ENCODE results near the gene CCNB2.
A peak's percentile ranks its signal among the peaks of the same experiment; 100 is the strongest.
"Not testable (repeated sequence)": the region's sequence is repeated elsewhere in the genome, so short reads cannot be mapped to it uniquely, and the experiment has no call there.

CCNB2 gene

DNA sequence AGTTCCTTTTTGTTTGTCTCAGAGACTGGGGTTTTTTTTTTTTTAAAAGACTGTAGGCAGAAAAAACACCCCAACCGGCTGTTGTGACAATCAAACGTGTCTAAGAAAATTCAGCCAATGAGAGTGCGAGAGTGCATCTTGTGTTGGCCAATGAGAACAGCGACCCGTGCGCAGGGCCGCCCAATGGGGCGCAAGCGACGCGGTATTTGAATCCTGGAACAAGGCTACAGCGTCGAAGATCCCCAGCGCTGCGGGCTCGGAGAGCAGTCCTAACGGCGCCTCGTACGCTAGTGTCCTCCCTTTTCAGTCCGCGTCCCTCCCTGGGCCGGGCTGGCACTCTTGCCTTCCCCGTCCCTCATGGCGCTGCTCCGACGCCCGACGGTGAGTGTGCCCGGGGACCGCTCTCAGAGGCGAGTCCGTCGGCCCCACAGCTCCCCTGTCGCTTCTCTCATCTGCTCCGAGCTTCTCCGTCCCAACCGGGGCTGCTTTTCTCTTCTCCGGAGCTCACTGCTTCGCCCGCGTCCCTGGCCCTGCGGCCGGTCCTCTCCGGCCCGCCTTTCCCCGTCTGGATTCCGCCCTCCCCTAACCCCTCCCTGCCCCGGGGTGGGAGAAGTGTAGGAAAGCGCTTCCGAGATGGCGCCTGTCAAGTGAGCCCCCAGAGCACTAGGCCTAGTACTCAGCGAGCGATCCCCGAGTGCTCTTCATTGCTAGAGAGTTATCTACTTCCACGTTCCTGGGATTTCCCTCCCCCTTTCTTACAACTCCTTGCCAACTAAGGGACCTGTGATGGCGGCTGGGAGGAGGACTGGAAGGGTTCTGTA lies at the start of gene CCNB2:
CCNB2 (plus strand) TSS at position 235 of the 821 bp plus-strand sequence; CDS start at position 358, 123 bp downstream.
- peak within 1 kb of the TSS; percentile 37 for H3K27ac ChIP-seq
- DNase-seq (ENCODE audit: low read depth, low spot score) = peak; percentile 70

- H3K27ac ChIP-seq = no peak overlapping the region
- DNase-seq (ENCODE audit: low read depth, low spot score) = no peak
Measured at GRCh38 chr15:59059076-59059597, 45.8 kb upstream of the CCNB2 start.

GRCh38 chr15:59060348-59060747 lies 44.6 kb upstream of the CCNB2 start:
- H3K27ac ChIP-seq = no peak overlapping the region
- DNase-seq (ENCODE audit: low read depth, low spot score) = no peak

DNA sequence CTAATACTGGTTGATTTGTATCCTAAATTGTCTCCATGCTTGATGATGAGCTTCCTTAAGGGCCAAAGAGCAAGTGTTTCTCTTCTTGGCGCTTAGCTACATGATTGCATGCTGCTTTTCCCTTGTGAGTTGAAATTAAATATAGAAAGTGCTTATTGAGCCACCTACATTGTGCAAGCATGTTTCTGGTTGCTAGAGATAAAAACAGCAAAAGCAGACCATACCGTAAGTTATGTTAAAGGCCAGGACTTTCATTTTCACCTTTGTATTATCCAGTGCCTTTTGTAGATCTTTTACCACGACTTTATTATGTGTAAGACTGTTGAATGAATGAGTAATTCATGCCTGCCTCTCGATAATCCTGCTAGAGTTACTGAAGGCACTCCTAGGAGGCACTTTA lies 41.9 kb upstream of the CCNB2 start:
- H3K27ac ChIP-seq = no peak overlapping the region
- no peak for DNase-seq (ENCODE audit: low read depth, low spot score)

GRCh38 chr15:59069430-59069829 lies 35.5 kb upstream of the CCNB2 start:
- DNase-seq (ENCODE audit: low read depth, low spot score) = no peak
- H3K27ac ChIP-seq = no peak overlapping the region

GRCh38 chr15:59074607-59075006 lies 30.3 kb upstream of the CCNB2 start:
- no peak overlapping the region for H3K27ac ChIP-seq
- no peak for DNase-seq (ENCODE audit: low read depth, low spot score)

DNA sequence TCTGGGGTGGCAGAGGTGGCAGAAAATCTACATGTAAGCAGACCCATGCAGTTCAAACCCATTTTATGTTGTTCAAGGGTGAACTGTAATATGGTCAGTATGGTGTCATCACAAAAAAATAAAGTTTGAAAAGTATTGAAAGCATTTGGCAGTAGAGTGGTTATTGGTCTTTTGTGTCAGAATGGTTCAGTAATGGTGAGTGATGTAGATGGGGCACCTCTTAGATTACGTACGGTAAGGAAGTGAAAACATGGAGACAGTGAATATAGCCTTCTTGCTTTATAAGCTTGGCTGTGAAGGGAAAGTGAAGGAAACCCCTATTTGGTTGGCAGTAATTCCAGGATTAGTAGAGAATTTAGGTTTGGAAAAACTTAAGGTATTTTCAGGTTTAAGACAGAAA lies 17.2 kb upstream of the CCNB2 start:
- H3K27ac ChIP-seq = no peak overlapping the region

GRCh38 chr15:59094077-59094476 lies 10.9 kb upstream of the CCNB2 start:
- DNase-seq (ENCODE audit: low read depth, low spot score) = no peak
- no peak overlapping the region for H3K27ac ChIP-seq

More for the DNA sequence above, 17.2 kb upstream of the CCNB2 start:
- no peak for DNase-seq (ENCODE audit: low read depth, low spot score)

- no peak for DNase-seq (ENCODE audit: low read depth, low spot score)
- H3K27ac ChIP-seq = no peak overlapping the region
Measured at GRCh38 chr15:59096429-59096828, 8.5 kb upstream of the CCNB2 start.

- DNase-seq (ENCODE audit: low read depth, low spot score) = no peak
- H3K27ac ChIP-seq = no peak overlapping the region
Measured at GRCh38 chr15:59099162-59099685, 5.7 kb upstream of the CCNB2 start.

- no peak for DNase-seq (ENCODE audit: low read depth, low spot score)
- H3K27ac ChIP-seq = peak overlapping the region; percentile 37
Measured at GRCh38 chr15:59104602-59104911, 389 bp upstream of the CCNB2 start.

DNA sequence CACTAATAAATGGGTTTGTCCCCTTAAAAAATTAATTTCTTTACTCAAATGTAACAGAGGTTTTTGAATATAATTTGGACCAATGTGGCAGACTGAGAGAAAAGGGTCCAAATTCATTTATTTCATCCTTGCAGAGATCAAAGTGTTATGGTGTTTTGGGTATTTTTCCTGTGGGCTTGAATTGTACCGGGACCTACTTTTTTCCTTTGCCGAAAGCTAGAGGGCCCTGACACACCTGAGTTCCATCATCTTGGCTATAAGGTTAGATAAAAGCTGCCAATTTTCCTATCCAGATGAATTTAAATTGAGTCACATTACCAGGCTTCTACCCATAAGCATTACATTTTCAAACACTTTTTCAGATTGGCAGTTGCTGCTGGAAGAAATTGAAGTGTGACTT lies 908 bp downstream of the CCNB2 start:
- no peak overlapping the region for H3K27ac ChIP-seq
- DNase-seq (ENCODE audit: low read depth, low spot score) = no peak

DNA sequence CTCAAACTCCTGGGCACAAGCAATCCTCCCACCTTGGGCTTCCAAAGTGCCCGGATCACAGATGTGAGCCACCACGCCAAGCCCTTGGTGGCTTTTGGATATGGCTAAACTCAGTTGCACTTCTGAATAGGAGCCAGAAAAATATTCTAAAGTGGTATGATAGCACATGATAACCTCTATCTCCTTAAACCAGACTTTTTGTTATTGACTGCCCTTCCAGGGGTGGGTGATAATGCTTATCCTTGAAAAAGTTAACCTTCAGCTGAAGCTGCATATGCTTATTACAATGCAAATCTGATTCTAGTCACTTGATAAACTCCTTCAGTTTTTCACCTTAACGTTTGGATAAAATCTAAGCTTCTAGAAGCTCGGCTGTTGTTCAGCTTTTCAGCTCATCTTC lies 6.3 kb downstream of the CCNB2 start:
- no peak for DNase-seq (ENCODE audit: low read depth, low spot score)

GRCh38 chr15:59115047-59115446 lies 10.1 kb downstream of the CCNB2 start:
- no peak for DNase-seq (ENCODE audit: low read depth, low spot score)
- H3K27ac ChIP-seq = no peak overlapping the region

More for the DNA sequence above, 6.3 kb downstream of the CCNB2 start:
- H3K27ac ChIP-seq = no peak overlapping the region

- DNase-seq (ENCODE audit: low read depth, low spot score) = no peak
- no peak overlapping the region for H3K27ac ChIP-seq
Measured at GRCh38 chr15:59116141-59116540, 11.2 kb downstream of the CCNB2 start.

- H3K27ac ChIP-seq = no peak overlapping the region
- DNase-seq (ENCODE audit: low read depth, low spot score) = no peak
Measured at GRCh38 chr15:59116771-59117170, 11.8 kb downstream of the CCNB2 start.

GRCh38 chr15:59119625-59120024 lies 14.7 kb downstream of the CCNB2 start:
- no peak overlapping the region for H3K27ac ChIP-seq
- no peak for DNase-seq (ENCODE audit: low read depth, low spot score)

GRCh38 chr15:59120937-59121336 lies 16.0 kb downstream of the CCNB2 start:
- no peak overlapping the region for H3K27ac ChIP-seq
- DNase-seq (ENCODE audit: low read depth, low spot score) = no peak

GRCh38 chr15:59124261-59124660 lies 19.3 kb downstream of the CCNB2 start:
- H3K27ac ChIP-seq = no peak overlapping the region
- no peak for DNase-seq (ENCODE audit: low read depth, low spot score)

DNA sequence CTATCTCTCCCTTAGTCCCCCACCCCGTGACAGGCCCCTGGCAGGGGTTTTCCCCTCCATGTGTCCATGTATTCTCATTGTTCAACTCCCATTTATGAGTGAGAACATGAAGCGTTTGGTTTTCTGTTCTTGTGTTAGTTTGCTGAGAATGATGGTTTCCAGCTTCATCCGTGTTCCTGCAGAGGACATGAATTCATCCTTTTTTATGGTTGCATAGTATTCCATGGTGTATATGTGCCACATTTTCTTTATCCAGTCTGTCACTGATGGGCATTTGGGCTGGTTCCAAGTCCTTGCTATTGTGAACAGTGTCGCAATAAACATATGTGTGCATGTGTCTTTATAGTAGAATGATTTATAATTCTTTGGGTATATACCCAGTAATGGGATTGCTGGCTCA lies 20.7 kb downstream of the CCNB2 start:
- H3K27ac ChIP-seq; DNase-seq (ENCODE audit: low read depth, low spot score): not testable (repeated sequence)

DNA sequence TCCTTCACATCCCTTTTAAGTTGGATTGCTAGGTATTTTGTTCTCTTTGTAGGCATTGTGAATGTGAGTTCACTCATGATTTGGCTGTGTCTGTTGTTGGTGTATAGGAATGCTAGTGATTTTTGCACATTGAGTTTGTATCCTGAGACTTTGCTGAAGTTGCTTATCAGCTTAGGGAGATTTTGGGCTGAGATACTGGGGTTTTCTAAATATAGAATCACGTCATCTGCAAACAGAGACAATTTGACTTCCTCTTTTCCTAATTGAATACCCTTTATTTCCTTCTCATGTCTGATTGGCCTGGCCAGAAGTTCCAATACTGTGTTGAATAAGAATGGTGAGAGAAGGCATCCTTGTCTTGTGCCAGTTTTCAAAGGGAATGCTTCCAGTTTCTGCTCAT lies 22.3 kb downstream of the CCNB2 start:
- DNase-seq (ENCODE audit: low read depth, low spot score); H3K27ac ChIP-seq: not testable (repeated sequence)

DNA sequence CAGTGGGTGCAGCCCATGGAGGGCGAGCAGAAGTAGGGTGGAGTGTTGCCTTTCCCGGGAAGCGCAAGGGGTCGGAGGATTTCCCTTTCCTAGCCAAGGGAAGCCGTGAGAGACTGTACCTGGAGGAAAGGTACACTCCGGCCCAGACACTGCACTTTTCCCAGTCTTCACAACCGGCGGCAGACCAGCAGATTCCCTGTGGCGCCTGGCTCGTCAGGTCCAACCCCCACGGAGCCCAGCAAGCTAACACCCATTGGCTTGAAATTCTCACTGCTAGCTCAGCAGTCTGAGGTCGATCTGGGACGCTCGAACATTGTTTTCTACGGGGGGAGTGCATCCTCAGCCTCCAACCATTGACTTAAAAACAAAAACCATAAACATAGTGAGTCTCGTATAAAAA lies 26.5 kb downstream of the CCNB2 start:
- H3K27ac ChIP-seq = no peak overlapping the region
- no peak for DNase-seq (ENCODE audit: low read depth, low spot score)
